K562 (cell line): Measurements from ENCODE around the gene GHITM. TPM values are rescaled to one million over a fixed set of nuclear protein-coding genes. Genes with fewer than 3 reads are reported as not detected.

Source experiments
- CREM ChIP-seq: IDR thresholded peaks from 2 replicates; pipeline ENCODE4 v1.6.1; 2014; ENCODE audit warnings: antibody characterized with exemption, low read depth
- FOXJ3 ChIP-seq: sonication (generic); formaldehyde crosslinking; IDR thresholded peaks from 2 replicates; pipeline ENCODE4 v1.4.0; 2020; ENCODE audit warnings: mild to moderate bottlenecking, missing genetic modification reagents
- HMG20A ChIP-seq: fragments of 450-650 bp; formaldehyde crosslinking; conservative IDR thresholded peaks from 2 replicates; pipeline ENCODE4 v1.4.0; 2020; ENCODE audit warnings: mild to moderate bottlenecking, mixed read lengths
- KLF1 ChIP-seq: fragments of 450-650 bp; IDR thresholded peaks from 2 replicates; pipeline ENCODE4 v1.6.1; 2016; ENCODE audit warnings: missing genetic modification characterization, missing compliant biosample characterization
- NFXL1 ChIP-seq: fragments of 450-650 bp; formaldehyde crosslinking; IDR thresholded peaks from 2 replicates; pipeline ENCODE4 v1.4.0; 2021; ENCODE audit warnings: mild to moderate bottlenecking
- NR1H2 ChIP-seq: sonication (generic); formaldehyde crosslinking; IDR thresholded peaks from 2 replicates; pipeline ENCODE4 v1.4.0; 2020; ENCODE audit warnings: mild to moderate bottlenecking, missing genetic modification reagents
- PRDM10 ChIP-seq: fragments of 450-650 bp; IDR thresholded peaks from 2 replicates; pipeline ENCODE4 v1.6.1; 2018; ENCODE audit not compliant: partially characterized antibody
- RCOR1 ChIP-seq, 2 experiments: IDR thresholded peaks; 2 replicates each; pipeline ENCODE4 v1.6.1; 2012; ENCODE audit warnings: low read depth in 2 of 2, low read length in 2 of 2, borderline replicate concordance in 1 of 2, improper control_type of control experiment in 1 of 2
- SIX5 ChIP-seq, 2 experiments: IDR thresholded peaks; 2 replicates each; pipeline ENCODE4 v1.6.1; 2011; ENCODE audit warnings: low read length in 2 of 2, borderline replicate concordance in 1 of 2, low read depth in 1 of 2, mild to moderate bottlenecking in 1 of 2, moderate library complexity in 1 of 2; ENCODE audit not compliant: insufficient read depth in 1 of 2
- SMAD1 ChIP-seq: fragments of 150-350 bp; IDR thresholded peaks from 2 replicates; pipeline ENCODE4 v1.6.1; 2014; ENCODE audit warnings: low read length, low read depth; ENCODE audit not compliant: partially characterized antibody
- SNRNP70 ChIP-seq: fragments of 200-400 bp; formaldehyde crosslinking; optimal IDR thresholded peaks from 2 replicates; pipeline ENCODE3; 2017; ENCODE audit warnings: low read depth, low read length
- SP2 ChIP-seq: IDR thresholded peaks from 2 replicates; pipeline ENCODE4 v1.6.1; 2011; ENCODE audit warnings: mild to moderate bottlenecking, low read depth, low read length, moderate library complexity; ENCODE audit not compliant: poor library complexity, severe bottlenecking; ENCODE audit errors: extremely low read depth
- TBL1XR1 ChIP-seq, 2 experiments: IDR thresholded peaks; 2 replicates each; pipeline ENCODE4 v1.6.1; 2012; ENCODE audit warnings: improper control_type of control experiment in 2 of 2, low read length in 2 of 2, mild to moderate bottlenecking in 1 of 2
- TCF15 ChIP-seq: fragments of 250-450 bp; sonication (Bioruptor Pico); IDR thresholded peaks from 2 replicates; pipeline ENCODE4 v1.8.0; 2022; ENCODE audit warnings: moderate library complexity, mild to moderate bottlenecking, inconsistent platforms
- ZNF518B ChIP-seq: fragments of 250-450 bp; sonication (Bioruptor Pico); IDR thresholded peaks from 2 replicates; pipeline ENCODE4 v1.5.0; 2021; ENCODE audit warnings: mild to moderate bottlenecking, moderate library complexity
- ZNF778 ChIP-seq: fragments of 450-650 bp; formaldehyde crosslinking; IDR thresholded peaks from 2 replicates; pipeline ENCODE4 v1.4.0; 2020; ENCODE audit warnings: mild to moderate bottlenecking, moderate library complexity
- polyA plus RNA-seq, 8 experiments: library from polyadenylated mRNA; depleted of rRNA in 4 of 8; stranded (reverse) in 5 of 8; unstranded in 3 of 8; fragments of >200 nt; fragmentation: Nextera tagmentation in 2 of 8; fragmentation: Illumina TruSeq in 1 of 8; extraction: Ambion mirVana in 2 of 8; extraction: Trizol in 1 of 8; gene quantifications; 2 replicates each; pipeline versions ENCODE4 v1.2.1 to v1.2.3, GENCODE V29; 2011 to 2014; ENCODE audit warnings: inconsistent platforms in 1 of 8, missing spikeins in 1 of 8
- total RNA-seq, 7 experiments: library from RNA; depleted of rRNA in 6 of 7; stranded (reverse); fragments of >200 nt in 6 of 7; fragmentation: Illumina TruSeq in 2 of 7; extraction: Trizol in 2 of 7; gene quantifications; 2 replicates each; pipeline versions ENCODE4 v1.2.1 to v1.2.3, GENCODE V29; 2011 to 2021; ENCODE audit warnings: low replicate concordance in 1 of 7

The GHITM gene
- total and polyA plus RNA-seq, 9 of the 15 experiments (the other 6 are each of a cell fraction or from before 2014, with no cell fraction given): 322 to 1,258 (median 386) TPM

- peak; percentile 54 to 98; a peak in 3 of 4 replicates for TF ChIP-seq TBL1XR1 (IDR thresholded peaks at IDR 0.05; ENCODE audit: low read length in 2 of 2)
- TF ChIP-seq SNRNP70: no peak
- TF ChIP-seq HMG20A: no peak
- TF ChIP-seq CREM: peak; percentile 99
- peak; percentile 45 to 50; a peak in 3 of 4 replicates for TF ChIP-seq SIX5 (IDR thresholded peaks at IDR 0.05; ENCODE audit: borderline replicate concordance in 1 of 2, insufficient read depth in 1 of 2, low read depth in 1 of 2, low read length in 2 of 2)
- TF ChIP-seq FOXJ3 (CRISPR knock-in tag): no peak
- no peak for TF ChIP-seq ZNF778
- no peak for TF ChIP-seq NR1H2 (CRISPR knock-in tag)
- TF ChIP-seq RCOR1 (IDR thresholded peaks at IDR 0.05; ENCODE audit: borderline replicate concordance in 1 of 2, low read depth in 2 of 2, low read length in 2 of 2): no peak
- peak; percentile 85 for TF ChIP-seq KLF1
- TF ChIP-seq ZNF518B (CRISPR knock-in tag): no peak
- 0 out of 2 replicates have a peak, but pooled peaks have one; percentile 44 for TF ChIP-seq NFXL1 (CRISPR knock-in tag)
- peak; percentile 40 for TF ChIP-seq SMAD1
- TF ChIP-seq SP2: peak; percentile 33
- TF ChIP-seq TCF15 (CRISPR knock-in tag): no peak
- no peak for TF ChIP-seq PRDM10
Measured at GRCh38 chr10:84139126-84140035, at the start of gene GHITM (continued).
